Kidney epithelial cell (primary cell): ENCODE results near the gene CD200R1L. TPM values are rescaled to one million over a fixed set of nuclear protein-coding genes. Genes with fewer than 3 reads are reported as not detected.
A peak's percentile ranks its signal among the peaks of the same experiment; 100 is the strongest.

Experiments
- DNase-seq: peaks from one replicate; pipeline ENCODE4 v3.0.0-alpha.2; 2010; ENCODE audit warnings: low read depth
- H3K27me3 ChIP-seq: 2 replicates; pipeline ENCODE4 v1.6.0; 2011; ENCODE audit warnings: low read length; ENCODE audit not compliant: control insufficient read depth, insufficient read depth
- H3K36me3 ChIP-seq: 2 replicates; pipeline ENCODE4 v1.5.1; 2011; ENCODE audit warnings: low read length; ENCODE audit not compliant: control insufficient read depth, insufficient read depth
- H3K4me3 ChIP-seq: 2 replicates; pipeline ENCODE4 v1.5.1; 2011; ENCODE audit warnings: low read depth, mild to moderate bottlenecking, control low read depth, low read length
- CTCF ChIP-seq: IDR thresholded peaks from 2 replicates; pipeline ENCODE4 v1.5.1; 2011; ENCODE audit warnings: mild to moderate bottlenecking, moderate library complexity, low read length, control low read depth, inconsistent platforms; ENCODE audit not compliant: insufficient read depth, poor library complexity, severe bottlenecking
- total RNA-seq: library from RNA; depleted of rRNA; stranded (reverse); fragments of >200 nt; gene quantifications from 2 replicates; pipeline ENCODE4 v1.2.3, GENCODE V29; 2015

The CD200R1L gene
- total RNA-seq, 1 donor from 2014 or later = not detected

GRCh38 chr3:112817797-112818196 lies 28.9 kb downstream of the CD200R1L start:
- Histone ChIP-seq H3K4me3 (no peak overlapping the region), H3K36me3 (no peaks in the 10 kb centered on the region), H3K27me3 (no peaks in the 10 kb centered on the region)
- DNase-seq = no peak
- TF ChIP-seq CTCF = no peak

- TF ChIP-seq CTCF = no peak
- Histone ChIP-seq H3K4me3 (no peak overlapping the region), H3K27me3 (no peaks in the 10 kb centered on the region), H3K36me3 (no peaks in the 10 kb centered on the region)
- DNase-seq = no peak
Measured at GRCh38 chr3:112817271-112817670, 29.4 kb downstream of the CD200R1L start.

GRCh38 chr3:112815981-112816380 lies 30.7 kb downstream of the CD200R1L start:
- H3K4me3 ChIP-seq = no peak overlapping the region
- no peaks in the 10 kb centered on the region for H3K27me3 ChIP-seq
- TF ChIP-seq CTCF = no peak
- no peaks in the 10 kb centered on the region for H3K36me3 ChIP-seq
- DNase-seq = no peak

GRCh38 chr3:112814266-112814665 lies 32.4 kb downstream of the CD200R1L start:
- Histone ChIP-seq H3K4me3 (no peak overlapping the region), H3K27me3 (no peaks in the 10 kb centered on the region), H3K36me3 (no peaks in the 10 kb centered on the region)
- no peak for DNase-seq
- peak; percentile 34 for TF ChIP-seq CTCF

- no peak for TF ChIP-seq CTCF
- H3K36me3 ChIP-seq = no peaks in the 10 kb centered on the region
- no peak for DNase-seq
- no peak overlapping the region for H3K4me3 ChIP-seq
- H3K27me3 ChIP-seq = no peaks in the 10 kb centered on the region
Measured at GRCh38 chr3:112813723-112814171, 32.9 kb downstream of the CD200R1L start.

- Histone ChIP-seq H3K36me3 (no peaks in the 10 kb centered on the region), H3K27me3 (no peaks in the 10 kb centered on the region), H3K4me3 (no peak overlapping the region)
- no peak for TF ChIP-seq CTCF
- no peak for DNase-seq
Measured at GRCh38 chr3:112813016-112813415, 33.6 kb downstream of the CD200R1L start.
